OCI-LY3 (cell line): ENCODE results near the gene CASP7.

ENCODE experiments used
- H2AFZ ChIP-seq: fragments of 200-600, 300-600 bp; shearing (Covaris generic); 2 replicates; pipeline ENCODE4 v1.6.0; 2014; ENCODE audit warnings: antibody characterized with exemption, low read depth, low read length
- H3K27ac ChIP-seq: fragments of 200-600, 300-600 bp; sonication (generic); 2 replicates; pipeline ENCODE4 v1.5.1; 2014; ENCODE audit warnings: mild to moderate bottlenecking, low read length, moderate library complexity, mixed read lengths
- H3K27me3 ChIP-seq: fragments of 200-600, 300-600 bp; sonication (generic); 2 replicates; pipeline ENCODE4 v1.6.1; 2014; ENCODE audit warnings: low read depth, low read length, mixed read lengths
- H3K36me3 ChIP-seq: fragments of 200-600, 300-600 bp; sonication (generic); replicated peaks from 2 replicates; pipeline ENCODE3; 2014; ENCODE audit warnings: low read depth, low read length, mixed read lengths
- H3K4me1 ChIP-seq: fragments of 300-600, 200-600 bp; sonication (generic); 2 replicates; pipeline ENCODE4 v1.6.1; 2014; ENCODE audit warnings: low read length, mixed read lengths
- H3K4me2 ChIP-seq: fragments of 200-600, 300-600 bp; sonication (generic); 2 replicates; pipeline ENCODE4 v1.6.1; 2014; ENCODE audit warnings: low read length, mixed read lengths
- H3K4me3 ChIP-seq: fragments of 300-600, 200-600 bp; sonication (generic); 2 replicates; pipeline ENCODE4 v1.5.1; 2014; ENCODE audit warnings: antibody characterized with exemption, mild to moderate bottlenecking, low read length, moderate library complexity
- H3K79me2 ChIP-seq: fragments of 300-600, 200-600 bp; shearing (Covaris generic); 2 replicates; pipeline ENCODE4 v1.6.1; 2014; ENCODE audit warnings: mild to moderate bottlenecking, low read length, mixed read lengths
- H3K9ac ChIP-seq: fragments of 300-600, 200-600 bp; shearing (Covaris generic); 2 replicates; pipeline ENCODE4 v1.6.0; 2014; ENCODE audit warnings: mild to moderate bottlenecking, low read length, moderate library complexity
- H3K9me3 ChIP-seq: fragments of 200-600, 300-600 bp; shearing (Covaris generic); 2 replicates; pipeline ENCODE4 v1.6.1; 2014; ENCODE audit warnings: low read length, mixed read lengths; ENCODE audit not compliant: insufficient read depth
- H4K20me1 ChIP-seq: fragments of 200-600, 300-600 bp; sonication (generic); 2 replicates; pipeline ENCODE4 v1.6.1; 2016; ENCODE audit warnings: low read length, mixed read lengths; ENCODE audit not compliant: insufficient read depth
- EZH2phosphoT487 ChIP-seq: fragments of 200-600 bp; shearing (Covaris generic); IDR thresholded peaks from 2 replicates; pipeline ENCODE4 v1.6.1; 2018; ENCODE audit warnings: antibody characterized with exemption, mixed run types, low read depth
- TF ChIP-seq, protein P1 (sequence below): fragments of 200-600, 300-600 bp; sonication (generic); IDR thresholded peaks from 2 replicates; pipeline ENCODE4 v1.5.1; 2014; ENCODE audit warnings: antibody characterized with exemption, low read length, low read depth

Gene CASP7

DNA sequence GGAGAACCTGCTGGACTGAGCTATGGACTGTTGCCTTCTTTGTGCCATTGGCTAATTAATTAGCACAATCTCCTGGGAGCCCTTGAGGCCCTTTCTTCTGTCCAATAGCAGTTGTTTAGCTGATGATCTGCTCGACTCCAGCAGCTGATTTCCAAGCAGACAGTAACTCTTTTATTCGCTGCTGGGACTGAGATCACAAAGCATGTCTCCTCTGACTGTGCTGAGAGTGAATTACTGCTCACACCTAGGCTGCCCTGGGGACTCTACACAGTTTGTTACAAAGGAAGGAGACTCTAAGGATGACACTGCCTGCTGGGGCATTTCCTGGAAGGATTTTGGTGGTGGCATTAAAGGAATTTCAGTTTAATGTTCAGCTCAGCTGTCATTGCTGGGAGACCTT, 31.4 kb downstream of the CASP7 start:
- H3K79me2 ChIP-seq: no peaks in the 10 kb centered on the region
- H3K9me3 ChIP-seq: no peaks in the 10 kb centered on the region
- H3K4me3 ChIP-seq: no peak overlapping the region
- H3K4me1 ChIP-seq: peaks cover 5% of the 10 kb centered on the region
- H3K27me3 ChIP-seq: peaks cover 5% of the 10 kb centered on the region; the same call in 1 of the 2 replicates
- H3K27ac ChIP-seq: no peak overlapping the region
- H3K36me3 ChIP-seq: no peaks in the 10 kb centered on the region
- no peak overlapping the region for H3K4me2 ChIP-seq
- H3K9ac ChIP-seq: no peak overlapping the region
- TF ChIP-seq, protein P1, sequence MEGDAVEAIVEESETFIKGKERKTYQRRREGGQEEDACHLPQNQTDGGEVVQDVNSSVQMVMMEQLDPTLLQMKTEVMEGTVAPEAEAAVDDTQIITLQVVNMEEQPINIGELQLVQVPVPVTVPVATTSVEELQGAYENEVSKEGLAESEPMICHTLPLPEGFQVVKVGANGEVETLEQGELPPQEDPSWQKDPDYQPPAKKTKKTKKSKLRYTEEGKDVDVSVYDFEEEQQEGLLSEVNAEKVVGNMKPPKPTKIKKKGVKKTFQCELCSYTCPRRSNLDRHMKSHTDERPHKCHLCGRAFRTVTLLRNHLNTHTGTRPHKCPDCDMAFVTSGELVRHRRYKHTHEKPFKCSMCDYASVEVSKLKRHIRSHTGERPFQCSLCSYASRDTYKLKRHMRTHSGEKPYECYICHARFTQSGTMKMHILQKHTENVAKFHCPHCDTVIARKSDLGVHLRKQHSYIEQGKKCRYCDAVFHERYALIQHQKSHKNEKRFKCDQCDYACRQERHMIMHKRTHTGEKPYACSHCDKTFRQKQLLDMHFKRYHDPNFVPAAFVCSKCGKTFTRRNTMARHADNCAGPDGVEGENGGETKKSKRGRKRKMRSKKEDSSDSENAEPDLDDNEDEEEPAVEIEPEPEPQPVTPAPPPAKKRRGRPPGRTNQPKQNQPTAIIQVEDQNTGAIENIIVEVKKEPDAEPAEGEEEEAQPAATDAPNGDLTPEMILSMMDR: no peak
- TF ChIP-seq EZH2phosphoT487: no peak
- H2AFZ ChIP-seq: no peak overlapping the region
- H4K20me1 ChIP-seq: 0 out of 2 replicates have a peak, but pooled peaks cover 5% of the 10 kb centered on the region

DNA sequence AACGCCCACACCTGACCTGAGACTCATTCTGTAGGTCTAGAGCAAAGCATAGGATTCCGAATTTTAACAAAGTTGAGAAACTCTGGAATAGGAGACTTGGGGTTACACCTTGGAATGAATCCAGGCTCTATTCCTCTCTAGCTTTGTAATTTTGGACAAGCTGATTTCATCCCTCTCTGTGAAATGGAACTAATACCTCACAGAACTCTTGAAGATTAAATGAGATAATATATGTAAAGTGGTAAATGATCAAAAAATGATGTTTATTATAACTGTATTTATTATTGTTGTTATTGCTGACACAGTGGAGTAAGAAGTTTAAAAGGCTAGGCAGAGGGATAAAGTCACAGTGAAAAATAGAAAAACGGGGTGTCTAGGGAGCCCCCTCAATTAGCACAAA, 32.3 kb downstream of the CASP7 start:
- Histone ChIP-seq H3K79me2 (no peaks in the 10 kb centered on the region), H4K20me1 (peaks cover 10% of the 10 kb centered on the region), H3K9ac (no peak overlapping the region), H3K9me3 (no peaks in the 10 kb centered on the region), H3K4me1 (peaks cover 14% of the 10 kb centered on the region), H3K27ac (no peak overlapping the region), H3K27me3 (peaks cover 5% of the 10 kb centered on the region; the same call in 1 of the 2 replicates), H3K4me2 (no peak overlapping the region), H3K36me3 (no peaks in the 10 kb centered on the region), H3K4me3 (no peak overlapping the region), H2AFZ (no peak overlapping the region)
- TF ChIP-seq EZH2phosphoT487: no peak
- TF ChIP-seq, protein P1: no peak

DNA sequence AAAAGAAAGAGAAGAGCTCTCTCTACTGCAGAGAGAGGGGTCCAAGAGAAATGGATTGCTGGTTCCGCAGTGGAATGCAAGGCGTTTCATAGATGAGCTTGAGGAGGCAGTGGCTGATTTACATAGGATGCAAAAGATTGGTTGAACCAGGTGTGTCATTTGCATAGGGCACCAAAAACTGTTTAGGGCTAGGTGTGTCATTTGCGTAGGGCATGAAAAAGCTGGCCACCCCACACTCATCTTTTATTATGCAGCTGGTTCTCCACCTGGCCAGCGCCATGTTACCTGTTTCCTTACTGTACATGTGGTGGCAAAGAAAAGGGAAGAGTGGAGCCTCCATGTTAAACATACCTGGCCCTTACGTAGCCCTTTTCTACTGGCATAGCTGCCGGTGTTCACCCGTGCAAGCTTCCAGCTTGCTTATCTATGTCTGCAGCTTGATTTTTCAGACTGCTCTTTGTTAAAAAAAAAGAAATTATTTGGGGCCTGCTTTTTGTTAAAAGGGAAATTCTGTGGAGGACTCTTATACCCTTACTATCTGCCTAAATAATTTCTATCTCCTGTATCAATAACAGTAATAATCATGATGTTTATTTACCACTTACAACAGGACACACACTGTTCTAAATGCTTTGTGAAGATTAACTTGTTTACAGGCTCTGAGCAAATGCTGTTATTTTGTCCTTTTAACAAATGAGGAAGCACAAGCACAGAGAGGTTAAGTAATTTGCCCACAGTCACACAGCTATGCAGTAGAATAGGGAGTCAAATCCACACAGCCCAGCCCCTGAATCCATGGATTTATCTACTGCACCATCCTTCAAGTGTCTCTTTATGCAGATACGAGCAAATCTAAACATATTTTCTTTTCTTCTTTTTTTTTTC, 33.3 kb downstream of the CASP7 start:
- H3K36me3 ChIP-seq: no peaks in the 10 kb centered on the region
- no peaks in the 10 kb centered on the region for H3K9me3 ChIP-seq
- no peak overlapping the region for H3K27ac ChIP-seq
- no peak overlapping the region for H3K4me3 ChIP-seq
- peaks cover 11% of the 10 kb centered on the region for H4K20me1 ChIP-seq
- H2AFZ ChIP-seq: no peak overlapping the region
- H3K79me2 ChIP-seq: no peaks in the 10 kb centered on the region
- H3K27me3 ChIP-seq: peaks cover 7% of the 10 kb centered on the region; the same call in 1 of the 2 replicates
- no peak overlapping the region for H3K4me2 ChIP-seq
- peaks cover 14% of the 10 kb centered on the region for H3K4me1 ChIP-seq
- TF ChIP-seq, protein P1: no peak
- TF ChIP-seq EZH2phosphoT487: no peak
- H3K9ac ChIP-seq: no peak overlapping the region

DNA sequence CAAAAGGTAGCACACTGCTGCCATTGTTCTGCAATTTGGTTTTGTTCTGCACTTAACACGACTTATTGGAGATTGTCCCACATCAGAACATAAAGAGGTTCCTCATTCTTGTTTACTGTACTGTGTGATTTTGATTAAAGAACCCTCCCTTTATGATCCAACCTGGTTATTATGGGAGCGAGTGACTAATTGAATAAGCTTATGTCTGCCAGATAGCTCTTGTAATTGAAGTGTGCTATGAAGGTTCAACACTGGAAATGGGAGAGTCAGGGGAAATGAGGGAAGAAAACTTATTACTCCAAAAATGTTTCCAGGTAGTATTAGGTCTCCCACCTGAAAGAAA, 33.9 kb downstream of the CASP7 start:
- TF ChIP-seq EZH2phosphoT487: no peak
- TF ChIP-seq, protein P1: no peak
- Histone ChIP-seq H3K4me1 (peaks cover 14% of the 10 kb centered on the region), H4K20me1 (peaks cover 11% of the 10 kb centered on the region), H3K9ac (no peak overlapping the region), H3K9me3 (no peaks in the 10 kb centered on the region), H3K4me2 (no peak overlapping the region), H3K79me2 (no peaks in the 10 kb centered on the region), H3K27me3 (peaks cover 7% of the 10 kb centered on the region; the same call in 1 of the 2 replicates), H3K4me3 (no peak overlapping the region), H3K27ac (no peak overlapping the region), H2AFZ (no peak overlapping the region), H3K36me3 (no peaks in the 10 kb centered on the region)
